Measurements from ENCODE around the gene NGFR. TPM values are rescaled to one million over a fixed set of nuclear protein-coding genes. Genes with fewer than 3 reads are reported as not detected.

Gene NGFR
- total and polyA plus RNA-seq, 9 donors = 0.35 to 13.2 (median 3.4) TPM

- DNase-seq = no peak
- 51 to 62% (median 56%) methylated on average over 8 of the region's 8 CpGs for WGBS, 3 donors
- Histone ChIP-seq H3K4me3 (no peak overlapping the region), H3K27ac (no peak overlapping the region), H3K36me3 (no peaks in the 10 kb centered on the region), H3K4me1 (ENCODE audit: insufficient read depth) (no peaks in the 10 kb centered on the region), H3K27me3 (no peaks in the 10 kb centered on the region), H3K9me3 (no peaks in the 10 kb centered on the region)
- intact Hi-C loops (cut with DNase I) = no loop called here
- no peak for TF ChIP-seq CTCF (IDR thresholded peaks at IDR 0.05)
- TF ChIP-seq EP300 (IDR thresholded peaks at IDR 0.05) = no peak
- TF ChIP-seq POLR2A (IDR thresholded peaks at IDR 0.05) = no peak
These were observed 6.5 kb upstream of the NGFR start for GRCh38 chr17:49488612-49489011.

DNA sequence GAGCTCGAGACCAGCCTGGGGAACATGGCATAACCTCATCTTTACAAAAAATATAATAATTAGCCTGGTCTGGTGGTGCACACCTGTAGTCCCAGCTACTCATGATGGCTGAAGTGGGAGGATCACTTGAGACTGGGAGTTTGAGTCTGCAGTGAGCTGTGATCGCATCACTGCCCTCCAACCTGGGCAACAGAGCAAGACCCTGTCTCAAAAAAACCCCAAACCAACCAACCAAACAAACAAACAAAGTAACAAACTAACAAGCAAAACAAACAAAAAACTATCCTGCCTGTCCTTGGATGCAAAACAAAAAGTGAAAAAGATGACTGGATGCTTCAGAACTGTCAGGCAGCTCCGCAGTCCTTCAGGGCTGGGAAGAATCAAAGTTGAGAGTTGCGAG lies 5.7 kb upstream of the NGFR start:
- Histone ChIP-seq H3K9me3 (no peaks in the 10 kb centered on the region), H3K36me3 (no peaks in the 10 kb centered on the region), H3K27ac (no peak overlapping the region)

DNA sequence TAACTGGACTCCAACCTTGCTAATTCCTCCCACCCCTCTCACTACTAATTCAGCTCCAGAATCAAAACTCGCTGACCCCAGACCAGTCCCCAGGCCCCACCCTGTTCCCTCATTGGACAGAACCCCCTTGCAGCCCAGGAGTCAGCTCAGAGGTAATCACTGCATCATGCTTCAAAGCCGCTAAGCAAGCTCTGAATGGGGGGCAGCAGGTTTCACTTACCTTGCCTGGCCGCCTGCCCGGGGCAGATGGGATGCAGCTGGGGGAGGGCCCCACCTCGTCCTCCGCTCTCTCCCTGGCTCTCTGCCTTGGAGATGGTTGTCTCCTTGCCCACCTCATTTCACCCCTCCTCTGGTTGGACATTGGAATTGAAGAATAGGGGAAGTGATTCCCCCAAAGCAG lies 4.8 kb upstream of the NGFR start:
- H3K4me3 ChIP-seq = no peak overlapping the region
- intact Hi-C loops (cut with DNase I) = loop anchor here in 1 of 4 donors (10.0 kb wide), 1 partner anchor 85 kb away; no protein-coding TSS in a partner anchor
- no peak for TF ChIP-seq CTCF (IDR thresholded peaks at IDR 0.05)
- TF ChIP-seq POLR2A (IDR thresholded peaks at IDR 0.05) = no peak
- no peak for TF ChIP-seq EP300 (IDR thresholded peaks at IDR 0.05)
- H3K9me3 ChIP-seq = no peaks in the 10 kb centered on the region
- WGBS, 3 donors = 65 to 76% (median 70%) methylated on average over 6 of the region's 6 CpGs
- H3K4me1 ChIP-seq (ENCODE audit: insufficient read depth) = peaks cover under 1% of the 10 kb centered on the region
- no peak overlapping the region for H3K27ac ChIP-seq
- no peak for DNase-seq
- H3K27me3 ChIP-seq = no peaks in the 10 kb centered on the region
- no peaks in the 10 kb centered on the region for H3K36me3 ChIP-seq

More for the DNA sequence above, 5.7 kb upstream of the NGFR start:
- H3K27me3 ChIP-seq = no peaks in the 10 kb centered on the region
- 95 to 97% (median 96%) methylated on average over 4 of the region's 4 CpGs for WGBS, 3 donors
- no peaks in the 10 kb centered on the region for H3K4me1 ChIP-seq (ENCODE audit: insufficient read depth)
- no peak overlapping the region for H3K4me3 ChIP-seq
- no peak for DNase-seq
- intact Hi-C loops (cut with DNase I) = no loop called here
- TF ChIP-seq CTCF (IDR thresholded peaks at IDR 0.05) (no peak), POLR2A (IDR thresholded peaks at IDR 0.05) (no peak), EP300 (IDR thresholded peaks at IDR 0.05) (no peak)

DNA sequence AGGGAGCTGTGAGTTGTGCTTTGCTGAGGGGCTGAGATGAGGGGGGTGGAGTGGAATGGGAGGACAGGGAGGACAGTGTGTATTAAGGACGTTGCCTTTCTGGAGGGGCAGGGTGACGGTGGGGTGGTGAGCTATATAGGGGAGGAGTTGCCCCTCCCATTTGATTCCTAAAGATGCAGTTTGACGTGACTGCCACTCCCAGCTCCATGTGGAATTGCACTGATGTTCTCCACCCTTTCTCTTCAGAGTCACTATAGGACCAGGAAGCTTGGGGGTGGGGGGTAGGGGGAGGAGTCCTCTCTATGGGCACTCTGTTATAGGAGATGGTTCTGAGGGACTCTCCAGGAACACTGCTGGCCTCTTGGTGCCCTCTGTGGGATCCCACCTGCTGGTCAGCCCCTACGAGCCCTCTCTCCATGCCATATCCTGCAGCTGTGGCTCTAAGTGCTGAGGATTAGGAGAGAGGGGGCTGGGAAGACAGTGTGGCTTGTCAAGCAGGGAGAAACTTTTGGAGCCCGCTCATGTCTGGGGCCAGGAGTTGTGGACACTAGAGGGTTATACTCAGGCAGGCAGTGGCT lies 3.8 kb upstream of the NGFR start:
- intact Hi-C loops (cut with DNase I) = loop anchor here in 1 of 4 donors (10.0 kb wide), 1 partner anchor 86 kb away; no protein-coding TSS in a partner anchor
- H3K36me3 ChIP-seq = no peaks in the 10 kb centered on the region

More for the DNA sequence above, 3.8 kb upstream of the NGFR start:
- Histone ChIP-seq H3K27ac (no peak overlapping the region), H3K27me3 (no peaks in the 10 kb centered on the region), H3K4me3 (no peak overlapping the region), H3K4me1 (ENCODE audit: insufficient read depth) (peaks cover 6% of the 10 kb centered on the region), H3K9me3 (no peaks in the 10 kb centered on the region)
- WGBS, 3 donors = 55 to 70% (median 62%) methylated on average over 5 of the region's 5 CpGs
- no peak for DNase-seq
- TF ChIP-seq POLR2A (IDR thresholded peaks at IDR 0.05) (no peak), CTCF (IDR thresholded peaks at IDR 0.05) (no peak), EP300 (IDR thresholded peaks at IDR 0.05) (no peak)

All from ovary (tissue), 9 donors.